Pancreas (tissue), 10 donors: Measurements from ENCODE around the gene HDAC10. TPM values are rescaled to one million over a fixed set of nuclear protein-coding genes. Genes with fewer than 3 reads are reported as not detected.

Experiments
- ATAC-seq, 4 donors: fragments of 200-7000 bp; cut with Tn5 transposase; one replicate each; pipeline versions ENCODE4 v1.8.0 to v1.9.1; 2020; ENCODE audit warnings: mild to moderate bottlenecking in 4 of 4, moderate library complexity in 4 of 4
- DNase-seq, 6 donors: peaks; one replicate each; pipeline ENCODE4 v3.0.0-alpha.2; 2020
- FAIRE-seq: peaks from 2 replicates; lab custom pipeline; 2012; peaks lifted over from hg19 to GRCh38; lab: Jason Lieb, UNC
- H3K27ac ChIP-seq, 4 donors: fragments of 200-600 bp; sonication (generic); 1 replicate in 3 of 4; 2 replicates in 1 of 4; pipeline versions ENCODE4 v1.5.0 to v1.8.0; 2020
- H3K27me3 ChIP-seq, 4 donors: fragments of 200-600 bp; one replicate each; pipeline ENCODE4 v1.8.0; 2021
- H3K36me3 ChIP-seq, 3 donors: fragments of 200-600 bp; sonication (generic) in 1 of 3; one replicate each; pipeline versions ENCODE4 v1.5.0 to v1.8.0; 2020 to 2021
- H3K4me1 ChIP-seq, 3 donors: fragments of 200-600 bp; one replicate each; pipeline ENCODE4 v1.8.0; 2021
- H3K4me3 ChIP-seq, 4 donors: fragments of 200-600 bp; sonication (generic) in 2 of 4; one replicate each; pipeline versions ENCODE4 v1.5.0 to v1.8.0; 2020 to 2021
- H3K9me3 ChIP-seq, 4 donors: fragments of 200-600 bp; one replicate each; pipeline ENCODE4 v1.8.0; 2021
- CTCF ChIP-seq, 4 donors: fragments of 200-600 bp; sonication (generic) in 3 of 4; IDR thresholded peaks; one replicate each; pipeline versions ENCODE4 v1.5.0 to v1.8.0; 2021; ENCODE audit warnings: antibody characterized with exemption in 4 of 4
- WGBS, 2 donors: extraction: QIAGEN DNeasy Blood & Tissue Kit; methylation state at CpG; one replicate each; pipeline ENCODE4 v1.1.7; 2013; 5-methylcytosine and 5-hydroxymethylcytosine counted together
- intact Hi-C, 3 donors: fragments of 100-400 bp; cut with DNase I; formaldehyde crosslinking; loops; one replicate each; pipeline versions ENCODE4 v1.11.1 to v1.14.2; 2022
- polyA plus RNA-seq, 2 donors: library from polyadenylated mRNA; stranded (reverse); fragments of 200-250 nt; gene quantifications; one replicate each; pipeline ENCODE4 v1.2.3, GENCODE V29; 2013
- total RNA-seq, 6 donors: library from RNA; stranded (reverse); fragmentation: NEBNext Ultra II Directional in 4 of 6; extraction: Animal tissue kit (Norgen Biotek cat#: 25700) in 4 of 6; gene quantifications; one replicate each; pipeline versions ENCODE4 v1.2.1 to v1.2.4, GENCODE V29; 2021 to 2023
- donor health status: healthy with polysubstance abuse.
- donor health status: DM: no; HTN: no; CAD: no; lungs with moderate emphysema.
- donor health status: DM: no; HTN: no; CAD: no.
- donor health status: control.
- donor health status: control.
- donor health status: Bipolar disorder and iron deficiency.
- donor health status: DM: yes; HTN: yes; CAD: no.
- donor health status: DM: no; HTN: no; CAD: no.
- donor health status: DM: no; HTN: no; CAD: no.
- donor health status: DM: yes; HTN: yes; CAD: no.

HDAC10 gene
- total and polyA plus RNA-seq, 8 donors, result 17.0 to 78.3 (median 21.8) TPM

GRCh38 chr22:50211147-50211546 is 39.9 kb downstream of the HDAC10 start:
- Histone ChIP-seq H3K36me3 (peaks cover 0 to 45% (median 8%) of the 10 kb centered on the region in 3 donors), H3K4me3 (no peak overlapping the region), H3K9me3 (no peaks in the 10 kb centered on the region), H3K4me1 (no peaks in the 10 kb centered on the region), H3K27ac (no peak overlapping the region), H3K27me3 (no peaks in the 10 kb centered on the region)
- ATAC-seq (no peak), DNase-seq (no peak), FAIRE-seq (no peak)
- intact Hi-C loops, result loop anchor here in 2 of 3 donors (2.0 kb wide), 2 partner anchors 62 to 64 kb away; no protein-coding TSS in a partner anchor
- 85 to 92% methylated on average over 14 of the region's 14 CpGs for WGBS, 2 donors
- no peak for TF ChIP-seq CTCF (IDR thresholded peaks at IDR 0.05)

DNA sequence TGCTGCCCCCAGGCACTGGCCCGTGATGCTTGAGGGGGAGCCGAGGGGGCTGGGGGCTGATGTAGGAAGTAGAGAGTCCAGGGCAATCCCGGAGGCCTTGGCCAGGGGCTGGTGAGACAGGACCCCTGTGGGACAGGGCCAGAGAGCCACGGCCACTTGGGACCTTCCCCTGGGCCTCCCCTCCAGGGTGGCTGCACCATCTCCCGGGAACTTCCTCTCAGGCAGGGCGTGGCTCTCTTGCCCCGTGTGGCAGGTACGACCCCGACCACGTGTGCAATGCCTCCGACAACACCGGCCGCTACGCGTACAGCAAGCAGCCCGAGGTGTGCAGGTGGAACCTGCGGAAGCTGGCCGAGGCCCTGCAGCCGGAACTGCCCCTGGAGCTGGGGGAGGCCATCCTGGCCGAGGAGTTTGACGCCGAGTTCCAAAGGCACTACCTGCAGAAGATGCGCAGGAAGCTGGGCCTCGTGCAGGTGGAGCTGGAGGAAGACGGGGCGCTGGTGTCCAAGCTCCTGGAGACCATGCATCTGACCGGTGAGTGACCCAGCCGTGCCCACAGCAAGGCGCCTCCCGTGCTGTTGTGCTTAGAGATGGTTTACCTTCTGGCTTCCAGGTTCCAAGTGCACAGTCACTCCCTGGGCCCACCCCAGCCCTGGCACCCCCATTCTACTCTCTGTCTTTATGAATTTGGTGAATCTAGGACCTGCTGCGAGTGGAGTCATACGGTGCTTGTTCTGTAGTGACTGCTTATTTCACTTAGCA is 40.5 kb downstream of the HDAC10 start:
- no peaks in the 10 kb centered on the region for H3K27me3 ChIP-seq
- DNase-seq (peak in 3 of 6 donors; percentile 18 to 84 (median 46)), FAIRE-seq (no peak), ATAC-seq (peak in 2 of 4 donors; percentile 2 to 4)
- H3K36me3 ChIP-seq, result peaks cover 0 to 39% (median 4%) of the 10 kb centered on the region in 3 donors
- H3K27ac ChIP-seq, result no peak overlapping the region
- H3K4me3 ChIP-seq, result no peak overlapping the region
- 84 to 87% methylated on average over 28 to 32 of the region's 32 CpGs for WGBS, 2 donors
- no peaks in the 10 kb centered on the region for H3K9me3 ChIP-seq
- TF ChIP-seq CTCF (IDR thresholded peaks at IDR 0.05), result no peak
- H3K4me1 ChIP-seq, result no peaks in the 10 kb centered on the region
- intact Hi-C loops, result loop anchor here in 2 of 3 donors (2.0 kb wide), 2 partner anchors 62 to 64 kb away; no protein-coding TSS in a partner anchor

GRCh38 chr22:50209893-50210292 is 41.2 kb downstream of the HDAC10 start:
- no peak overlapping the region for H3K4me3 ChIP-seq
- no peaks in the 10 kb centered on the region for H3K4me1 ChIP-seq
- intact Hi-C loops, result loop anchor here in 2 of 3 donors (2.0 kb wide), 2 partner anchors 61 to 63 kb away; no protein-coding TSS in a partner anchor
- ATAC-seq (peak; percentile 73 to 84 (median 80)), DNase-seq (peak in 4 of 6 donors; percentile 49 to 77 (median 62)), FAIRE-seq (no peak)
- 59 to 61% methylated on average over 20 of the region's 20 CpGs for WGBS, 2 donors
- H3K27me3 ChIP-seq, result no peaks in the 10 kb centered on the region
- H3K9me3 ChIP-seq, result no peaks in the 10 kb centered on the region
- no peak overlapping the region for H3K27ac ChIP-seq
- TF ChIP-seq CTCF (IDR thresholded peaks at IDR 0.05), result peak; percentile 70 to 84 (median 72)
- H3K36me3 ChIP-seq, result peaks cover 0 to 35% (median 4%) of the 10 kb centered on the region in 3 donors

GRCh38 chr22:50208939-50209892 is 41.8 kb downstream of the HDAC10 start:
- no peak for TF ChIP-seq CTCF (IDR thresholded peaks at IDR 0.05)
- WGBS, 2 donors, result 72 to 75% methylated on average over 30 to 31 of the region's 31 CpGs
- no peaks in the 10 kb centered on the region for H3K4me1 ChIP-seq
- H3K27ac ChIP-seq, result no peak overlapping the region
- H3K9me3 ChIP-seq, result no peaks in the 10 kb centered on the region
- peak; percentile 6 to 21 (median 20) for ATAC-seq
- no peak for FAIRE-seq
- peak in 3 of 6 donors; percentile 14 to 81 (median 42) for DNase-seq
- H3K4me3 ChIP-seq, result no peak overlapping the region
- intact Hi-C loops, result no loop called here
- no peaks in the 10 kb centered on the region for H3K27me3 ChIP-seq
- H3K36me3 ChIP-seq, result peaks cover 0 to 33% (median 4%) of the 10 kb centered on the region in 3 donors
